Kidney epithelial cell (primary cell): ENCODE results near the gene JUNB. TPM values are rescaled to one million over a fixed set of nuclear protein-coding genes. Genes with fewer than 3 reads are reported as not detected.
A peak's percentile ranks its signal among the peaks of the same experiment; 100 is the strongest.

ENCODE experiments used
- DNase-seq: peaks from one replicate; pipeline ENCODE4 v3.0.0-alpha.2; 2010; ENCODE audit warnings: low read depth
- H3K27me3 ChIP-seq: 2 replicates; pipeline ENCODE4 v1.6.0; 2011; ENCODE audit warnings: low read length; ENCODE audit not compliant: control insufficient read depth, insufficient read depth
- H3K36me3 ChIP-seq: 2 replicates; pipeline ENCODE4 v1.5.1; 2011; ENCODE audit warnings: low read length; ENCODE audit not compliant: control insufficient read depth, insufficient read depth
- H3K4me3 ChIP-seq: 2 replicates; pipeline ENCODE4 v1.5.1; 2011; ENCODE audit warnings: low read depth, mild to moderate bottlenecking, control low read depth, low read length
- CTCF ChIP-seq: IDR thresholded peaks from 2 replicates; pipeline ENCODE4 v1.5.1; 2011; ENCODE audit warnings: mild to moderate bottlenecking, moderate library complexity, low read length, control low read depth, inconsistent platforms; ENCODE audit not compliant: insufficient read depth, poor library complexity, severe bottlenecking
- total RNA-seq: library from RNA; depleted of rRNA; stranded (reverse); fragments of >200 nt; gene quantifications from 2 replicates; pipeline ENCODE4 v1.2.3, GENCODE V29; 2015

Gene JUNB
- total RNA-seq, 1 donor from 2014 or later, result 395 TPM

- no peak for TF ChIP-seq CTCF
- peak within 1 kb of the TSS; percentile 41 for H3K4me3 ChIP-seq
- H3K36me3 ChIP-seq, result no peaks in the 10 kb centered on the region
- DNase-seq, result no peak
- peaks cover 77% of the 10 kb centered on the region for H3K27me3 ChIP-seq
Observed at GRCh38 chr19:12834566-12834943, 43.3 kb downstream of the JUNB start, which contains the start of gene RTBDN. Gene RTBDN (minus strand): TSS chr19:12834579. CDS start chr19:12829979, 4,600 bp downstream.

DNA sequence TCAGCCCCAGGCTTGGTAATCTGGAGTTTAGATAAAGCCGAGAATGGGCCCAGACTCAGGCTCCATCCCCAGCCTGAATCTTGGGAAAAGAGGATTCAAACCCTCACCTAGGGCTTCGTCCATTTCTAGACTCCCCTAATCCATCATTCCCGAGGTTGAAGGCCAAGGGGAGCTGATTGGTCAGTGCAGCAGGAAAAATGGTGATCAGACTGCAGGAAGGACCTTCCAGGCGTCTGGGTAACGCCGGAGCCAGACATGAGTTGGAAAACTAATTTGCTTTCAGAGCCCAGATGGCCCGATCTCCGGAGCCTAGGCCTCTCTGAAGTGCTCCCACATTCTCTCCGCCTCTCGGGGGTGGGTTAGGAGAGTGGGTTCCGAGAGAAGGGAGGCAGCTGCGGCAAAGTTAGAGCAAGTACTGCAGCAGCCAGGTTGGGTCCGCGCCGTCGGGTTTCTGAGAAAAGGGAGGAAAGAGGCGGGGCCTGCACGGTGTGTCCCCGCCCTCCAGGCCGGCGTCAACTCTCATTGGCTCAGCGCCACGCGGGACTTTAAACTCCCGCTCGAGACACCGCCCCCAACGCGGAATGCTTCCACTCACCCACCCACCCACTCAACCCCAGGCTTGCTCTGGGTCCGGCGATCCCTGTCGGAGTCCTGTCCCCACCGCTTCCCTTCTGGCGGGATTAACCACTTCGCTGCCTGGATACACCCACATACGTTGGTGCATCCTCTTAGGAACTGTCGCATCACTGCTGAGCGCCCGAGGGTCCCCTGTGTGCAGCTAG is 43.9 kb downstream of the JUNB start:
- DNase-seq, result no peak
- no peak overlapping the region for H3K4me3 ChIP-seq
- no peaks in the 10 kb centered on the region for H3K36me3 ChIP-seq
- peaks cover 76% of the 10 kb centered on the region for H3K27me3 ChIP-seq
- TF ChIP-seq CTCF, result no peak

GRCh38 chr19:12836529-12836863 is 45.2 kb downstream of the JUNB start:
- Histone ChIP-seq H3K36me3 (no peaks in the 10 kb centered on the region), H3K4me3 (no peak overlapping the region), H3K27me3 (peaks cover 81% of the 10 kb centered on the region)
- DNase-seq, result no peak
- no peak for TF ChIP-seq CTCF

GRCh38 chr19:12837225-12837624 is 45.9 kb downstream of the JUNB start:
- H3K4me3 ChIP-seq, result no peak overlapping the region
- peaks cover 83% of the 10 kb centered on the region for H3K27me3 ChIP-seq
- no peak for TF ChIP-seq CTCF
- DNase-seq, result no peak
- no peaks in the 10 kb centered on the region for H3K36me3 ChIP-seq

DNA sequence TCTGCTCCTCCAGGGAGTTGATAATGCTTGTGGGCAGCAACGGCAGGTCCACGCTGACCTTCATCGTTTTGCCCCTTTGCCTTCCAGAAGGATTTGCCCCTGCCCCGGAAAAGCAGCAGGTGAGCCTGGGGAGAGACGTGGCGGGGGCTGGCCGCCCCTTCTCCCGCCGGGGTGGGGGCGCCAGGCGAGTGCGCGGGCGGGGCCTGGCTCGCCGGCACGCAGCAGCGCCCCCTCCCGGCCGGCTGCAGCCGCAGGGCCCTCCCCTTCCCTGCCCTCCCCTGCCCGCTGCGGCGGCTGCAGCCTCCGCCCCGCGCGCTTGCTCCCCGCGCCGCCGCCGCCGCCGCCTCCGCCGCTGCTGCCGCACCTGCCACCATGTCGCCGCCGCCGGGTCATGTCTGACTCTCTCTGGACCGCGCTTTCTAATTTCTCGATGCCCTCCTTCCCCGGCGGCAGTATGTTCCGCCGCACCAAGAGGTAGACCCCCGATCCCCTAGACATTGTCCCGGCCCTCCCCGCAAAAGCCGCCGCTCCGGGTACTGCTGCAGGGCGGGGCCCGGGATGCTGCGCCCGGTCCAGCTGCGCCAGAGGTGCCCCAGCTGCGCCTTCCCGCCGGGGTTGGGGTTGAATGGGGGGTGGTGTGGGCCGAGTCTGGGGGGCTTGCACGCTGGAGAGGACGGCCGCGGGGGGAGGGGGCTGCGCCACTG is 47.0 kb downstream of the JUNB start, which contains the start of gene MAST1:
MAST1 (plus strand) TSS at position 334 of the 704 bp plus-strand sequence; CDS start at position 392, 58 bp downstream.
- no peak for DNase-seq
- peak within 1 kb of the TSS; percentile 35 for H3K4me3 ChIP-seq
- H3K36me3 ChIP-seq, result no peaks in the 10 kb centered on the region
- peaks cover 80% of the 10 kb centered on the region for H3K27me3 ChIP-seq
- TF ChIP-seq CTCF, result no peak
